Loucy (cell line): ENCODE measurements around the gene PLCD3.

Source experiments
- H2AFZ ChIP-seq: fragments of 200-600 bp; sonication (generic); 2 replicates; pipeline ENCODE4 v1.6.0; 2016; ENCODE audit warnings: antibody characterized with exemption, mild to moderate bottlenecking, low read length, moderate library complexity
- H3F3A ChIP-seq: fragments of 200-600 bp; 2 replicates; pipeline ENCODE4 v1.6.0; 2016; ENCODE audit warnings: antibody characterized with exemption, low read depth, mild to moderate bottlenecking
- H3K27me3 ChIP-seq: fragments of 200-600 bp; sonication (generic); 2 replicates; pipeline ENCODE4 v1.6.1; 2014; ENCODE audit warnings: low read length, mild to moderate bottlenecking; ENCODE audit not compliant: insufficient read depth, poor library complexity, severe bottlenecking
- H3K36me3 ChIP-seq: fragments of 200-600 bp; sonication (generic); 2 replicates; pipeline ENCODE4 v1.6.1; 2016; ENCODE audit warnings: low read length; ENCODE audit not compliant: insufficient read depth
- H3K4me1 ChIP-seq: fragments of 200-600 bp; sonication (generic); 2 replicates; pipeline ENCODE4 v1.5.1; 2014; ENCODE audit warnings: low read length, mild to moderate bottlenecking; ENCODE audit not compliant: insufficient read depth, poor library complexity, severe bottlenecking
- H3K4me2 ChIP-seq: fragments of 200-600 bp; sonication (generic); 2 replicates; pipeline ENCODE4 v1.6.0; 2014; ENCODE audit warnings: antibody characterized with exemption, low read length, low read depth, mild to moderate bottlenecking; ENCODE audit not compliant: poor library complexity, severe bottlenecking
- H3K4me3 ChIP-seq: fragments of 200-600 bp; sonication (generic); 2 replicates; pipeline ENCODE4 v1.5.1; 2014; ENCODE audit warnings: low read length, mild to moderate bottlenecking, mixed read lengths; ENCODE audit not compliant: poor library complexity, severe bottlenecking
- H3K79me2 ChIP-seq: fragments of 200-600 bp; sonication (generic); 2 replicates; pipeline ENCODE4 v1.6.1; 2014; ENCODE audit warnings: low read length; ENCODE audit not compliant: insufficient read depth
- H3K9ac ChIP-seq: fragments of 200-600 bp; sonication (generic); 2 replicates; pipeline ENCODE4 v1.6.0; 2014; ENCODE audit warnings: mild to moderate bottlenecking, low read depth, low read length, moderate library complexity; ENCODE audit not compliant: poor library complexity, severe bottlenecking
- H3K9me2 ChIP-seq: fragments of 200-600 bp; sonication (generic); replicated peaks from 2 replicates; pipeline ENCODE4 v1.6.1; 2016; ENCODE audit warnings: low read depth, low read length, mixed read lengths
- H3K9me3 ChIP-seq: fragments of 200-600 bp; sonication (generic); 2 replicates; pipeline ENCODE4 v1.6.1; 2014; ENCODE audit warnings: mild to moderate bottlenecking, antibody characterized with exemption, low read length, low read depth; ENCODE audit not compliant: insufficient read depth
- H4K20me1 ChIP-seq: fragments of 200-600 bp; sonication (generic); 2 replicates; pipeline ENCODE4 v1.6.0; 2014; ENCODE audit warnings: antibody characterized with exemption, low read length, mild to moderate bottlenecking; ENCODE audit not compliant: insufficient read depth, poor library complexity, severe bottlenecking
- EZH2phosphoT487 ChIP-seq: fragments of 200-600 bp; IDR thresholded peaks from 2 replicates; pipeline ENCODE4 v1.6.1; 2018; ENCODE audit warnings: antibody characterized with exemption, mild to moderate bottlenecking, moderate library complexity, borderline replicate concordance
- TF ChIP-seq, protein P1 (sequence below): fragments of 200-600 bp; sonication (generic); conservative IDR thresholded peaks from 2 replicates; pipeline ENCODE4 v1.5.1; 2014; ENCODE audit warnings: mild to moderate bottlenecking, antibody characterized with exemption, low read length

The PLCD3 gene, protein sequence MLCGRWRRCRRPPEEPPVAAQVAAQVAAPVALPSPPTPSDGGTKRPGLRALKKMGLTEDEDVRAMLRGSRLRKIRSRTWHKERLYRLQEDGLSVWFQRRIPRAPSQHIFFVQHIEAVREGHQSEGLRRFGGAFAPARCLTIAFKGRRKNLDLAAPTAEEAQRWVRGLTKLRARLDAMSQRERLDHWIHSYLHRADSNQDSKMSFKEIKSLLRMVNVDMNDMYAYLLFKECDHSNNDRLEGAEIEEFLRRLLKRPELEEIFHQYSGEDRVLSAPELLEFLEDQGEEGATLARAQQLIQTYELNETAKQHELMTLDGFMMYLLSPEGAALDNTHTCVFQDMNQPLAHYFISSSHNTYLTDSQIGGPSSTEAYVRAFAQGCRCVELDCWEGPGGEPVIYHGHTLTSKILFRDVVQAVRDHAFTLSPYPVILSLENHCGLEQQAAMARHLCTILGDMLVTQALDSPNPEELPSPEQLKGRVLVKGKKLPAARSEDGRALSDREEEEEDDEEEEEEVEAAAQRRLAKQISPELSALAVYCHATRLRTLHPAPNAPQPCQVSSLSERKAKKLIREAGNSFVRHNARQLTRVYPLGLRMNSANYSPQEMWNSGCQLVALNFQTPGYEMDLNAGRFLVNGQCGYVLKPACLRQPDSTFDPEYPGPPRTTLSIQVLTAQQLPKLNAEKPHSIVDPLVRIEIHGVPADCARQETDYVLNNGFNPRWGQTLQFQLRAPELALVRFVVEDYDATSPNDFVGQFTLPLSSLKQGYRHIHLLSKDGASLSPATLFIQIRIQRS

DNA sequence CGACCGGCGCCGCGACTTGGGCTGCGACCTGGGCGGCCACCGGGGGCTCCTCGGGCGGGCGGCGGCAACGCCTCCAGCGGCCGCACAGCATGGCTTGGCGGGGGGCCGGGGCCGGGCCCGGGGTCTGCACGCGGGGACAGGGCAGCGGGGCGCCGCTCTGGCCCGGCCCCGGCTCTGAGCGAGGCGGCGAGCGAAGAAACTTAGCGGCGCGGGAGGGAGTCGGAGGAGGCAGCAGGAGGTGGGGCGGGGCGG lies at the start of gene PLCD3:
PLCD3 (minus strand) TSS at position 196 of the 252 bp plus-strand sequence; CDS start at position 91, 105 bp downstream.
- Histone ChIP-seq H3K9ac (peak within 1 kb of the TSS; percentile 71), H3K36me3 (no peaks in the 10 kb centered on the region), H3K4me3 (peak within 1 kb of the TSS; percentile 96), H3K4me1 (peaks cover 16% of the 10 kb centered on the region), H3K9me3 (no peaks in the 10 kb centered on the region), H3K9me2 (no peaks in the 10 kb centered on the region), H3F3A (no peaks in the 10 kb centered on the region), H2AFZ (peak within 1 kb of the TSS; percentile 99), H3K4me2 (peak within 1 kb of the TSS; percentile 100), H4K20me1 (no peaks in the 10 kb centered on the region), H3K79me2 (peaks cover 14% of the 10 kb centered on the region; the same call in 1 of the 2 replicates), H3K27me3 (no peaks in the 10 kb centered on the region)
- TF ChIP-seq, protein P1, sequence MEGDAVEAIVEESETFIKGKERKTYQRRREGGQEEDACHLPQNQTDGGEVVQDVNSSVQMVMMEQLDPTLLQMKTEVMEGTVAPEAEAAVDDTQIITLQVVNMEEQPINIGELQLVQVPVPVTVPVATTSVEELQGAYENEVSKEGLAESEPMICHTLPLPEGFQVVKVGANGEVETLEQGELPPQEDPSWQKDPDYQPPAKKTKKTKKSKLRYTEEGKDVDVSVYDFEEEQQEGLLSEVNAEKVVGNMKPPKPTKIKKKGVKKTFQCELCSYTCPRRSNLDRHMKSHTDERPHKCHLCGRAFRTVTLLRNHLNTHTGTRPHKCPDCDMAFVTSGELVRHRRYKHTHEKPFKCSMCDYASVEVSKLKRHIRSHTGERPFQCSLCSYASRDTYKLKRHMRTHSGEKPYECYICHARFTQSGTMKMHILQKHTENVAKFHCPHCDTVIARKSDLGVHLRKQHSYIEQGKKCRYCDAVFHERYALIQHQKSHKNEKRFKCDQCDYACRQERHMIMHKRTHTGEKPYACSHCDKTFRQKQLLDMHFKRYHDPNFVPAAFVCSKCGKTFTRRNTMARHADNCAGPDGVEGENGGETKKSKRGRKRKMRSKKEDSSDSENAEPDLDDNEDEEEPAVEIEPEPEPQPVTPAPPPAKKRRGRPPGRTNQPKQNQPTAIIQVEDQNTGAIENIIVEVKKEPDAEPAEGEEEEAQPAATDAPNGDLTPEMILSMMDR, result no peak
- no peak for TF ChIP-seq EZH2phosphoT487

DNA sequence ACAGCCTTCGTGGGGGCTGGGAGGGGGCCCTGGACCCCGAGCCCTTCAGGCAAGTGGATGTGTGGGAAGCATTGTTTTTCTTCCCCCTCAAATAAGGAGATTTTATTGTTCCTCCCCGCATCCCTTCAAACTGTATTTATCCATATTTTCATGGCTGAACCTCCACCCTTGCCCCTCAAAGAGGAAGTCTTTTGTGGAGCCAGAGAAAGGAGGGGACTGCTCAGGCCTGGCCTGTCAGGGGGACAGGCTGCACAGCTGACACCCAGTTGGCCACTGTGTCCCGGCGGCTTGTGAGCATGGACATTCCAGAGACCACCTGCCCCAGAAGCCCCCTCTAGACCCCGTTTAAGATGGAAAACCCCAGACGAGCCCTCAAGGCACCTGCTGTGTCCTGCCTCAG lies 45.2 kb upstream of the PLCD3 start:
- Histone ChIP-seq H2AFZ (no peak overlapping the region), H3F3A (no peaks in the 10 kb centered on the region), H3K36me3 (no peaks in the 10 kb centered on the region), H3K9me3 (no peaks in the 10 kb centered on the region), H3K79me2 (no peaks in the 10 kb centered on the region), H3K4me2 (no peak overlapping the region), H3K27me3 (no peaks in the 10 kb centered on the region), H3K9me2 (no peaks in the 10 kb centered on the region), H4K20me1 (no peaks in the 10 kb centered on the region), H3K4me3 (no peak overlapping the region), H3K9ac (no peak overlapping the region), H3K4me1 (peaks cover 21% of the 10 kb centered on the region)
- TF ChIP-seq, protein P1, result no peak
- no peak for TF ChIP-seq EZH2phosphoT487

DNA sequence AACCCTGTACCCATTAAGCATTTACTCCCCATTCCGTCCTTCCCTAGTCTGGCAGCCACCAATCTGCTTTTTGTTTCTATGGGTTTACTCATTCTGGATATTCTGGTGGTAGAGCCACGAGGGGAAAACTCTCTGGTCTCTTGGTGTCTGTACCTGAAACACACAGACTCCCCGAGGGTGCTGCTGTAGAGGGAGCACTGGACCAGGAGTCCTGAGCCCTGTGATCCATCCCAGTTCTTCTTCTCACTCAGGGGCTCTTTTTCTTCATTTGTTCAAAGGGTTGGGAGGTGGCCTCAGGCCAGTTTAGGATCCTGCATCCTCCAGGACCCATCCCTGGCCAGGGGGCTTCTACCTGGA lies 43.4 kb upstream of the PLCD3 start:
- TF ChIP-seq EZH2phosphoT487, result no peak
- TF ChIP-seq, protein P1, result no peak
- Histone ChIP-seq H3K9me2 (no peaks in the 10 kb centered on the region), H3K27me3 (no peaks in the 10 kb centered on the region), H3K4me1 (peaks cover 35% of the 10 kb centered on the region), H3F3A (no peaks in the 10 kb centered on the region), H3K4me2 (peak overlapping the region; percentile 40), H3K79me2 (no peaks in the 10 kb centered on the region), H3K9me3 (no peaks in the 10 kb centered on the region), H3K9ac (no peak overlapping the region), H3K4me3 (no peak overlapping the region), H4K20me1 (no peaks in the 10 kb centered on the region), H3K36me3 (no peaks in the 10 kb centered on the region), H2AFZ (peak overlapping the region; percentile 76)
